IPS DF 19.7 (cell line): ENCODE results near the gene ZHX3.

Experiments
- DNase-seq: peaks from one replicate; pipeline ENCODE4 v3.0.0-alpha.2; 2013; ENCODE audit warnings: low read depth, low spot score

ZHX3 gene

GRCh38 chr20:41185013-41185757 is 132.3 kb downstream of the ZHX3 start:
- no peak for DNase-seq

- no peak for DNase-seq
These were observed 133.7 kb downstream of the ZHX3 start for GRCh38 chr20:41183831-41184230.

- DNase-seq: no peak
These were observed 134.1 kb downstream of the ZHX3 start for GRCh38 chr20:41183391-41183790.

GRCh38 chr20:41182296-41183212 is 135.0 kb downstream of the ZHX3 start:
- DNase-seq: no peak

GRCh38 chr20:41181567-41181966 is 136.0 kb downstream of the ZHX3 start:
- no peak for DNase-seq

- DNase-seq: no peak
These were observed 136.8 kb downstream of the ZHX3 start for GRCh38 chr20:41180599-41181333.

GRCh38 chr20:41179961-41180360 is 137.6 kb downstream of the ZHX3 start:
- no peak for DNase-seq

- no peak for DNase-seq
These were observed 138.6 kb downstream of the ZHX3 start for GRCh38 chr20:41178904-41179432.

- no peak for DNase-seq
These were observed 139.0 kb downstream of the ZHX3 start for GRCh38 chr20:41178495-41178894.

- DNase-seq: no peak
These were observed 139.9 kb downstream of the ZHX3 start for GRCh38 chr20:41177636-41178035.

GRCh38 chr20:41176711-41177552 is 140.6 kb downstream of the ZHX3 start:
- no peak for DNase-seq

GRCh38 chr20:41175727-41176330 is 141.7 kb downstream of the ZHX3 start:
- no peak for DNase-seq

- DNase-seq: no peak
These were observed 142.3 kb downstream of the ZHX3 start for GRCh38 chr20:41175201-41175651.

GRCh38 chr20:41174782-41175181 is 142.7 kb downstream of the ZHX3 start:
- DNase-seq: no peak

- DNase-seq: no peak
These were observed 143.2 kb downstream of the ZHX3 start for GRCh38 chr20:41174373-41174772.

GRCh38 chr20:41173791-41174341 is 143.7 kb downstream of the ZHX3 start:
- no peak for DNase-seq

GRCh38 chr20:41173161-41173721 is 144.3 kb downstream of the ZHX3 start:
- no peak for DNase-seq

GRCh38 chr20:41172296-41173140 is 145.0 kb downstream of the ZHX3 start:
- DNase-seq: no peak
